ENCODE data around the gene PTPN14. TPM values are rescaled to one million over a fixed set of nuclear protein-coding genes. Genes with fewer than 3 reads are reported as not detected.
"Not testable (repeated sequence)": the region's sequence is repeated elsewhere in the genome, so short reads cannot be mapped to it uniquely, and the experiment has no call there.

PTPN14 gene
- total RNA-seq, 1 experiment from 2014 or later = 37.5 TPM

DNA sequence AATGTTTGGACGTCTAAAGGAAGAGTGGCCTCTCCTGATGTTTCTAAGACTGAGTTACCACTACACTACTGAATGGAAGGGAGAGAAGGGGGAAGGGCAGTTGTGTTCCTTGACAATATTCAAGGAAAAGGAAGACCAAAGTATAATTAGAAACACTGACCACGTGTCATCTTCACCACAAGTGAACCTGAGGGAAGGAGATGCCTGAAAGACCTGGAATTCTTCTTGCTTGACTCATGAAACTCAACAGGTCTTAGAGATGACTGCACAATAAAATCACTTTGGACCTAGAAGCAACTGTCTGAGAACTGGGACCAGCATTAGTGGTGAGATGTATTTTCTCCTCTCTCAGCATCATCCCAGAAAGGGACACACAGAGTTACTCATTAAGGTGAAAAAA is 56.7 kb downstream of the PTPN14 start (continued):
- TF ChIP-seq SIN3A (IDR thresholded peaks at IDR 0.05; ENCODE audit: low read depth) (peak; percentile 77), ELF1 (IDR thresholded peaks at IDR 0.05; ENCODE audit: borderline replicate concordance, low read depth) (no peak)

DNA sequence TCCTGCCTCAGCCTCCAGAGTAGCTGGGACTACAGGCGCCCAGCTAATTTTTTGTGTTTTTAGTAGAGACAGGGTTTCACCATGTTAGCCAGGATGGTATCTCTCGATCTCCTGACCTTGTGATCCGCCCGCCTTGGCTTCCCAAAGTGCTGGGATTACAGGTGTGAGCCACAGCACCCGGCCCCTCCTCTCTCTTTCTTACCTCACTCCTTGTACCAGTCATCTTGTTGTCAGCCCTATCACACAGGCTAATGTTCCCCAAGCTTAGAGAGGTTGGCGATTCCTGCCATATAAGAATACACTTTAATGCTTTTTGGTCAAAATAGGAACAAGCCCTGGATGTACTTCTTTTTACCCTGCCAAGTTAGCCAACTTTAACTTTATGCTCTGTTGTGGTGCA is 57.2 kb downstream of the PTPN14 start:
- CTCF ChIA-PET; H3K36me3 ChIP-seq (ENCODE audit: control insufficient read depth in 1 of 2, insufficient read depth in 2 of 2, low read length in 2 of 2); POLR2A ChIA-PET; BruUV-seq (replicated peaks); H3K27me3 ChIP-seq (ENCODE audit: insufficient read depth, low read length); H2AFZ ChIP-seq (ENCODE audit: low read depth, low read length, poor library complexity, severe bottlenecking); DNase-seq (ENCODE audit: low read depth, low spot score); H4K20me1 ChIP-seq (ENCODE audit: insufficient read depth); H3K9me2 ChIP-seq (ENCODE audit: insufficient read depth); H3K9me3 ChIP-seq (ENCODE audit: control insufficient read depth in 1 of 2, insufficient read depth in 1 of 2, low read depth in 1 of 2, low read length in 2 of 2): not testable (repeated sequence)
- intact Hi-C loops (cut with micrococcal nuclease) = loop anchor here (2.0 kb wide), 1 partner anchor 47 kb away; no protein-coding TSS in a partner anchor
- Histone ChIP-seq H3K9ac (ENCODE audit: low read length) (peak overlapping the region; percentile 59), H3K4me3 (replicated peaks in 1 of 2; ENCODE audit: low read depth in 1 of 2, low read length in 2 of 2) (peak overlapping the region; percentile 22 to 55), H3K79me2 (ENCODE audit: insufficient read depth, low read length) (peaks cover 74% of the 10 kb centered on the region), H3K4me2 (ENCODE audit: low read length) (peak overlapping the region; percentile 88), H3K4me1 (ENCODE audit: control insufficient read depth in 1 of 2, insufficient read depth in 2 of 2, low read length in 2 of 2) (peaks cover 44 to 61% of the 10 kb centered on the region in 2 experiments), H3K27ac (ENCODE audit: low read depth, low read length) (peak overlapping the region; percentile 64)
- peak; percentile 75 for ATAC-seq
- RAD21 ChIA-PET (ENCODE audit: low non-redundant PET in 1 of 2, low total read pairs in 2 of 2, uncharacterized antibody in 2 of 2, unreplicated experiment in 2 of 2) = interaction anchor here in 1 of 2 experiments (1.1 kb wide), 1 partner anchor 56 kb away, joined by 3 read pairs; no protein-coding TSS in a partner anchor

DNA sequence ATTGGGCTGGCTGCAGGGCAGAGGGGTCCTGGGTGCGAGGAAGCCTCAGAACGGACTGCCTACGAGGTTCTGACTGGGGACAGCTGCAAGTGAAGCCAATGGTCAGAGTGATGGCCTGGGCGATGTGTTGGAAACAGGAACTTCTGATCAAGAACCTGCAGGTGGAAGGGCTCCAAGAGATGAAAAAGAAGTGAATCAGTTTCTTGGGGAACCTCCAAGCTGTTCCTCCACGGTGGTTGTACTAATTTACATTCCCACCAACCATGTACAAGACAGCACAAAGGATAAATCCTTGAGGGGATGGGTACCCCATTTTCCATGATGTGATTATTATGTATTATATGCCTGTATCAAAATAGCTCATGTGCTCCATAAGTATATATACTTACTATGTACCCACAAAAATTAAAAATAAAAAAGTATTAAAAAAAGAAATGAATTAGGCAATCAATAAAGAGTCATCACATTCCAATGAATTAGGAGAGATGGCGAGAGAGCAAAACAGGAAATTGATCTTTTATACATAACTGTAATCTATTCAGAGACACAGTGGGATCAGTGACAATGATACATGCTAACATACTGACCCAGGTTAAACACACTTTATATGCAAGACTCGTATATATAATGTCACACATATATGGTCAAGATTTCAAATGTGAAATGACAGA is 58.1 kb downstream of the PTPN14 start:
- ChIA-PET RAD21 (ENCODE audit: low non-redundant PET in 1 of 2, low total read pairs in 2 of 2, uncharacterized antibody in 2 of 2, unreplicated experiment in 2 of 2) (interaction anchor here in 1 of 2 experiments (1.1 kb wide), 1 partner anchor 57 kb away, joined by 3 read pairs; no protein-coding TSS in a partner anchor), CTCF (no interaction called here), POLR2A (no interaction called here)
- Histone ChIP-seq H3K9me2 (ENCODE audit: insufficient read depth) (no peaks in the 10 kb centered on the region), H2AFZ (ENCODE audit: low read depth, low read length, poor library complexity, severe bottlenecking) (no peak overlapping the region), H3K79me2 (ENCODE audit: insufficient read depth, low read length) (peaks cover 74% of the 10 kb centered on the region), H4K20me1 (ENCODE audit: insufficient read depth) (no peaks in the 10 kb centered on the region), H3K4me3 (replicated peaks in 1 of 2; ENCODE audit: low read depth in 1 of 2, low read length in 2 of 2) (no peak overlapping the region), H3K4me1 (ENCODE audit: control insufficient read depth in 1 of 2, insufficient read depth in 2 of 2, low read length in 2 of 2) (peaks cover 44 to 60% of the 10 kb centered on the region in 2 experiments), H3K27me3 (ENCODE audit: insufficient read depth, low read length) (no peaks in the 10 kb centered on the region), H3K27ac (ENCODE audit: low read depth, low read length) (no peak overlapping the region; the same call in 1 of the 2 replicates), H3K36me3 (ENCODE audit: control insufficient read depth in 1 of 2, insufficient read depth in 2 of 2, low read length in 2 of 2) (no peaks in the 10 kb centered on the region), H3K9me3 (ENCODE audit: control insufficient read depth in 1 of 2, insufficient read depth in 1 of 2, low read depth in 1 of 2, low read length in 2 of 2) (no peaks in the 10 kb centered on the region), H3K4me2 (ENCODE audit: low read length) (peak overlapping the region; percentile 88), H3K9ac (ENCODE audit: low read length) (no peak overlapping the region; the same call in 1 of the 2 replicates)
- intact Hi-C loops (cut with micrococcal nuclease) = no loop called here
- no TSS peak for BruUV-seq (replicated peaks)
- TF ChIP-seq TCF7L2 (IDR thresholded peaks at IDR 0.05; ENCODE audit: borderline replicate concordance, extremely low read depth, insufficient read depth, insufficient read length) (no peak), YY1 (IDR thresholded peaks at IDR 0.05; ENCODE audit: extremely low read depth, insufficient replicate concordance, low read depth, low read length) (no peak), RAD21 (IDR thresholded peaks at IDR 0.05; ENCODE audit: low read depth) (no peak), EZH2phosphoT487 (IDR thresholded peaks at IDR 0.05; ENCODE audit: borderline replicate concordance) (no peak), EGR1 (IDR thresholded peaks at IDR 0.05; ENCODE audit: low read depth) (no peak), ATF3 (IDR thresholded peaks at IDR 0.05) (no peak), POLR2AphosphoS5 (IDR thresholded peaks at IDR 0.05; ENCODE audit: low read depth, low read length) (no peak), FOSL1 (IDR thresholded peaks at IDR 0.05; ENCODE audit: low read depth) (no peak), CEBPB (IDR thresholded peaks at IDR 0.05; ENCODE audit: low read depth) (no peak)
- TF ChIP-seq, protein P1, sequence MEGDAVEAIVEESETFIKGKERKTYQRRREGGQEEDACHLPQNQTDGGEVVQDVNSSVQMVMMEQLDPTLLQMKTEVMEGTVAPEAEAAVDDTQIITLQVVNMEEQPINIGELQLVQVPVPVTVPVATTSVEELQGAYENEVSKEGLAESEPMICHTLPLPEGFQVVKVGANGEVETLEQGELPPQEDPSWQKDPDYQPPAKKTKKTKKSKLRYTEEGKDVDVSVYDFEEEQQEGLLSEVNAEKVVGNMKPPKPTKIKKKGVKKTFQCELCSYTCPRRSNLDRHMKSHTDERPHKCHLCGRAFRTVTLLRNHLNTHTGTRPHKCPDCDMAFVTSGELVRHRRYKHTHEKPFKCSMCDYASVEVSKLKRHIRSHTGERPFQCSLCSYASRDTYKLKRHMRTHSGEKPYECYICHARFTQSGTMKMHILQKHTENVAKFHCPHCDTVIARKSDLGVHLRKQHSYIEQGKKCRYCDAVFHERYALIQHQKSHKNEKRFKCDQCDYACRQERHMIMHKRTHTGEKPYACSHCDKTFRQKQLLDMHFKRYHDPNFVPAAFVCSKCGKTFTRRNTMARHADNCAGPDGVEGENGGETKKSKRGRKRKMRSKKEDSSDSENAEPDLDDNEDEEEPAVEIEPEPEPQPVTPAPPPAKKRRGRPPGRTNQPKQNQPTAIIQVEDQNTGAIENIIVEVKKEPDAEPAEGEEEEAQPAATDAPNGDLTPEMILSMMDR (IDR thresholded peaks at IDR 0.05 in 2 of 3, conservative IDR thresholded peaks at IDR 0.05 in 1 of 3; ENCODE audit: borderline replicate concordance in 1 of 3, insufficient read depth in 1 of 3, low read depth in 2 of 3, low read length in 2 of 3) = no peak
- DNase-seq (ENCODE audit: low read depth, low spot score) = no peak
- ATAC-seq = no peak
